ENCODE results near the gene NEK1. TPM values are rescaled to one million over a fixed set of nuclear protein-coding genes. Genes with fewer than 3 reads are reported as not detected.

NEK1 gene
- total RNA-seq, 1 experiment from 2014 or later = 10.3 TPM

GRCh38 chr4:169417629-169418282, 194.6 kb downstream of the NEK1 start:
- no peak for ATAC-seq
- no peak for DNase-seq (ENCODE audit: low spot score)
- H3K4me3 Mint-ChIP-seq = no peak overlapping the region
- POLR2A ChIA-PET = no interaction called here
- TF ChIP-seq, protein P1, sequence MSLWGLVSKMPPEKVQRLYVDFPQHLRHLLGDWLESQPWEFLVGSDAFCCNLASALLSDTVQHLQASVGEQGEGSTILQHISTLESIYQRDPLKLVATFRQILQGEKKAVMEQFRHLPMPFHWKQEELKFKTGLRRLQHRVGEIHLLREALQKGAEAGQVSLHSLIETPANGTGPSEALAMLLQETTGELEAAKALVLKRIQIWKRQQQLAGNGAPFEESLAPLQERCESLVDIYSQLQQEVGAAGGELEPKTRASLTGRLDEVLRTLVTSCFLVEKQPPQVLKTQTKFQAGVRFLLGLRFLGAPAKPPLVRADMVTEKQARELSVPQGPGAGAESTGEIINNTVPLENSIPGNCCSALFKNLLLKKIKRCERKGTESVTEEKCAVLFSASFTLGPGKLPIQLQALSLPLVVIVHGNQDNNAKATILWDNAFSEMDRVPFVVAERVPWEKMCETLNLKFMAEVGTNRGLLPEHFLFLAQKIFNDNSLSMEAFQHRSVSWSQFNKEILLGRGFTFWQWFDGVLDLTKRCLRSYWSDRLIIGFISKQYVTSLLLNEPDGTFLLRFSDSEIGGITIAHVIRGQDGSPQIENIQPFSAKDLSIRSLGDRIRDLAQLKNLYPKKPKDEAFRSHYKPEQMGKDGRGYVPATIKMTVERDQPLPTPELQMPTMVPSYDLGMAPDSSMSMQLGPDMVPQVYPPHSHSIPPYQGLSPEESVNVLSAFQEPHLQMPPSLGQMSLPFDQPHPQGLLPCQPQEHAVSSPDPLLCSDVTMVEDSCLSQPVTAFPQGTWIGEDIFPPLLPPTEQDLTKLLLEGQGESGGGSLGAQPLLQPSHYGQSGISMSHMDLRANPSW (CRISPR knock-in tag; conservative IDR thresholded peaks at IDR 0.05; ENCODE audit: low read depth) = no peak
- TF ChIP-seq NFATC4 (CRISPR knock-in tag; IDR thresholded peaks at IDR 0.05) (no peak), ELF4 (CRISPR knock-in tag; IDR thresholded peaks at IDR 0.05; ENCODE audit: low read depth) (no peak), E2F1 (CRISPR knock-in tag; IDR thresholded peaks at IDR 0.05) (no peak)
- H3K27ac Mint-ChIP-seq = no peak overlapping the region
- peaks cover 16% of the 10 kb centered on the region for H3K4me1 Mint-ChIP-seq
- H3K36me3 Mint-ChIP-seq = no peaks in the 10 kb centered on the region
- no peaks in the 10 kb centered on the region for H3K9me3 Mint-ChIP-seq
- H3K27me3 Mint-ChIP-seq (ENCODE audit: low read depth) = no peaks in the 10 kb centered on the region
- CTCF ChIA-PET = no interaction called here

GRCh38 chr4:169416997-169417396, 195.4 kb downstream of the NEK1 start:
- H3K9me3 Mint-ChIP-seq = no peaks in the 10 kb centered on the region
- no peak overlapping the region for H3K27ac Mint-ChIP-seq
- H3K36me3 Mint-ChIP-seq = no peaks in the 10 kb centered on the region
- no peak for DNase-seq (ENCODE audit: low spot score)
- peaks cover 20% of the 10 kb centered on the region for H3K4me1 Mint-ChIP-seq
- POLR2A ChIA-PET = no interaction called here
- CTCF ChIA-PET = no interaction called here
- ATAC-seq = no peak
- no peak overlapping the region for H3K4me3 Mint-ChIP-seq
- no peaks in the 10 kb centered on the region for H3K27me3 Mint-ChIP-seq (ENCODE audit: low read depth)
- no peak for TF ChIP-seq CTCF (IDR thresholded peaks at IDR 0.05)
- no peak for TF ChIP-seq ZNF396 (CRISPR knock-in tag; IDR thresholded peaks at IDR 0.05; ENCODE audit: borderline replicate concordance)
- TF ChIP-seq, protein P2, sequence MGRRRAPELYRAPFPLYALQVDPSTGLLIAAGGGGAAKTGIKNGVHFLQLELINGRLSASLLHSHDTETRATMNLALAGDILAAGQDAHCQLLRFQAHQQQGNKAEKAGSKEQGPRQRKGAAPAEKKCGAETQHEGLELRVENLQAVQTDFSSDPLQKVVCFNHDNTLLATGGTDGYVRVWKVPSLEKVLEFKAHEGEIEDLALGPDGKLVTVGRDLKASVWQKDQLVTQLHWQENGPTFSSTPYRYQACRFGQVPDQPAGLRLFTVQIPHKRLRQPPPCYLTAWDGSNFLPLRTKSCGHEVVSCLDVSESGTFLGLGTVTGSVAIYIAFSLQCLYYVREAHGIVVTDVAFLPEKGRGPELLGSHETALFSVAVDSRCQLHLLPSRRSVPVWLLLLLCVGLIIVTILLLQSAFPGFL (CRISPR knock-in tag; IDR thresholded peaks at IDR 0.05; ENCODE audit: borderline replicate concordance) = no peak
- no peak for TF ChIP-seq CREM (CRISPR knock-in tag; IDR thresholded peaks at IDR 0.05)
- TF ChIP-seq, protein P3, sequence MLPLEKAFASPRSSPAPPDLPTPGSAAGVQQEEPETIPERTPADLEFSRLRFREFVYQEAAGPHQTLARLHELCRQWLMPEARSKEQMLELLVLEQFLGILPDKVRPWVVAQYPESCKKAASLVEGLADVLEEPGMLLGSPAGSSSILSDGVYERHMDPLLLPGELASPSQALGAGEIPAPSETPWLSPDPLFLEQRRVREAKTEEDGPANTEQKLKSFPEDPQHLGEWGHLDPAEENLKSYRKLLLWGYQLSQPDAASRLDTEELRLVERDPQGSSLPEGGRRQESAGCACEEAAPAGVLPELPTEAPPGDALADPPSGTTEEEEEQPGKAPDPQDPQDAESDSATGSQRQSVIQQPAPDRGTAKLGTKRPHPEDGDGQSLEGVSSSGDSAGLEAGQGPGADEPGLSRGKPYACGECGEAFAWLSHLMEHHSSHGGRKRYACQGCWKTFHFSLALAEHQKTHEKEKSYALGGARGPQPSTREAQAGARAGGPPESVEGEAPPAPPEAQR (CRISPR knock-in tag; IDR thresholded peaks at IDR 0.05) = no peak
- TF ChIP-seq, protein P4, sequence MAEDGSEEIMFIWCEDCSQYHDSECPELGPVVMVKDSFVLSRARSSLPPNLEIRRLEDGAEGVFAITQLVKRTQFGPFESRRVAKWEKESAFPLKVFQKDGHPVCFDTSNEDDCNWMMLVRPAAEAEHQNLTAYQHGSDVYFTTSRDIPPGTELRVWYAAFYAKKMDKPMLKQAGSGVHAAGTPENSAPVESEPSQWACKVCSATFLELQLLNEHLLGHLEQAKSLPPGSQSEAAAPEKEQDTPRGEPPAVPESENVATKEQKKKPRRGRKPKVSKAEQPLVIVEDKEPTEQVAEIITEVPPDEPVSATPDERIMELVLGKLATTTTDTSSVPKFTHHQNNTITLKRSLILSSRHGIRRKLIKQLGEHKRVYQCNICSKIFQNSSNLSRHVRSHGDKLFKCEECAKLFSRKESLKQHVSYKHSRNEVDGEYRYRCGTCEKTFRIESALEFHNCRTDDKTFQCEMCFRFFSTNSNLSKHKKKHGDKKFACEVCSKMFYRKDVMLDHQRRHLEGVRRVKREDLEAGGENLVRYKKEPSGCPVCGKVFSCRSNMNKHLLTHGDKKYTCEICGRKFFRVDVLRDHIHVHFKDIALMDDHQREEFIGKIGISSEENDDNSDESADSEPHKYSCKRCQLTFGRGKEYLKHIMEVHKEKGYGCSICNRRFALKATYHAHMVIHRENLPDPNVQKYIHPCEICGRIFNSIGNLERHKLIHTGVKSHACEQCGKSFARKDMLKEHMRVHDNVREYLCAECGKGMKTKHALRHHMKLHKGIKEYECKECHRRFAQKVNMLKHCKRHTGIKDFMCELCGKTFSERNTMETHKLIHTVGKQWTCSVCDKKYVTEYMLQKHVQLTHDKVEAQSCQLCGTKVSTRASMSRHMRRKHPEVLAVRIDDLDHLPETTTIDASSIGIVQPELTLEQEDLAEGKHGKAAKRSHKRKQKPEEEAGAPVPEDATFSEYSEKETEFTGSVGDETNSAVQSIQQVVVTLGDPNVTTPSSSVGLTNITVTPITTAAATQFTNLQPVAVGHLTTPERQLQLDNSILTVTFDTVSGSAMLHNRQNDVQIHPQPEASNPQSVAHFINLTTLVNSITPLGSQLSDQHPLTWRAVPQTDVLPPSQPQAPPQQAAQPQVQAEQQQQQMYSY (CRISPR knock-in tag; IDR thresholded peaks at IDR 0.05) = no peak
- no peak for TF ChIP-seq ZNF671 (CRISPR knock-in tag; IDR thresholded peaks at IDR 0.05)
- no peak for TF ChIP-seq E2F4 (CRISPR knock-in tag; IDR thresholded peaks at IDR 0.05; ENCODE audit: borderline replicate concordance, low read depth)
- TF ChIP-seq FOXK1 (CRISPR knock-in tag; IDR thresholded peaks at IDR 0.05) = no peak
- TF ChIP-seq GABPB1 (CRISPR knock-in tag; IDR thresholded peaks at IDR 0.05) = no peak
- no peak for TF ChIP-seq SMAD3 (CRISPR knock-in tag; IDR thresholded peaks at IDR 0.05; ENCODE audit: borderline replicate concordance)
- TF ChIP-seq, protein P5, sequence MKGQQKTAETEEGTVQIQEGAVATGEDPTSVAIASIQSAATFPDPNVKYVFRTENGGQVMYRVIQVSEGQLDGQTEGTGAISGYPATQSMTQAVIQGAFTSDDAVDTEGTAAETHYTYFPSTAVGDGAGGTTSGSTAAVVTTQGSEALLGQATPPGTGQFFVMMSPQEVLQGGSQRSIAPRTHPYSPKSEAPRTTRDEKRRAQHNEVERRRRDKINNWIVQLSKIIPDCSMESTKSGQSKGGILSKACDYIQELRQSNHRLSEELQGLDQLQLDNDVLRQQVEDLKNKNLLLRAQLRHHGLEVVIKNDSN (CRISPR knock-in tag; IDR thresholded peaks at IDR 0.05) = no peak
- TF ChIP-seq FOXJ3 (CRISPR knock-in tag; IDR thresholded peaks at IDR 0.05; ENCODE audit: borderline replicate concordance) = no peak
- no peak for TF ChIP-seq CDX4 (CRISPR knock-in tag; IDR thresholded peaks at IDR 0.05; ENCODE audit: borderline replicate concordance)
